IMR-90 (cell line): ENCODE measurements around the gene CHST8. TPM values are rescaled to one million over a fixed set of nuclear protein-coding genes. Genes with fewer than 3 reads are reported as not detected.

Source experiments
- ATAC-seq: fragments of 200-7000 bp; cut with Tn5 transposase; 2 replicates; pipeline ENCODE4 v1.9.1; 2020; ENCODE audit warnings: low read depth, mild to moderate bottlenecking, moderate library complexity
- BruUV-seq: library from RNA; stranded (reverse); fragments of 400-500 nt; replicated peaks from 2 replicates; lab custom pipeline; 2021; lab: Mats Ljungman, UMichigan
- CTCF ChIA-PET: fragments of 300-600 bp; formaldehyde crosslinking; extraction: SDS; loops from one replicate; lab custom pipeline; 2021; ENCODE audit warnings: antibody characterized with exemption; lab: Yijun Ruan, JAX
- POLR2A ChIA-PET: fragments of 300-600 bp; sonication (Branson Sonifier 250); formaldehyde crosslinking; loops from one replicate; lab custom pipeline; 2022; ENCODE audit warnings: antibody characterized with exemption; ENCODE audit not compliant: unreplicated experiment; lab: Charles Lee
- DNase-seq: peaks from one replicate; pipeline ENCODE4 v3.0.0; 2013
- H2AFZ ChIP-seq: replicated peaks from 2 replicates; pipeline ENCODE3; 2013; ENCODE audit warnings: low read length, mild to moderate bottlenecking; ENCODE audit not compliant: poor library complexity
- H2AK5ac ChIP-seq: 2 replicates; pipeline ENCODE4 v1.6.1; 2013; ENCODE audit warnings: low read depth, low read length, inconsistent platforms
- H2AK9ac ChIP-seq: replicated peaks from 2 replicates; pipeline ENCODE3; 2013; ENCODE audit warnings: mild to moderate bottlenecking, low read depth, low read length, moderate library complexity; ENCODE audit not compliant: poor library complexity
- H2BK120ac ChIP-seq: 2 replicates; pipeline ENCODE4 v1.6.1; 2013; ENCODE audit warnings: low read depth, low read length, inconsistent platforms
- H2BK15ac ChIP-seq: 3 replicates; pipeline ENCODE4 v1.6.1; 2013; ENCODE audit warnings: low read depth, low read length, inconsistent platforms
- H2BK20ac ChIP-seq: 2 replicates; pipeline ENCODE4 v1.6.1; 2013; ENCODE audit warnings: low read depth, mild to moderate bottlenecking, inconsistent platforms, low read length, moderate library complexity
- H2BK5ac ChIP-seq: 2 replicates; pipeline ENCODE4 v1.6.1; 2013; ENCODE audit warnings: mild to moderate bottlenecking, low read depth, low read length, inconsistent platforms; ENCODE audit not compliant: poor library complexity, severe bottlenecking
- H3K14ac ChIP-seq: replicated peaks from 2 replicates; pipeline ENCODE4 v1.6.1; 2013; ENCODE audit warnings: low read depth, low read length, inconsistent platforms
- H3K18ac ChIP-seq: 2 replicates; pipeline ENCODE4 v1.6.1; 2013; ENCODE audit warnings: low read depth, low read length, control low read depth
- H3K23ac ChIP-seq: 2 replicates; pipeline ENCODE4 v1.6.1; 2013; ENCODE audit warnings: low read depth, low read length, inconsistent platforms
- H3K27ac ChIP-seq: 2 replicates; pipeline ENCODE4 v1.5.1; 2013; ENCODE audit warnings: mild to moderate bottlenecking, control low read depth, low read length; ENCODE audit not compliant: insufficient read depth
- H3K27me3 ChIP-seq: 2 replicates; pipeline ENCODE4 v1.6.1; 2013; ENCODE audit warnings: low read length; ENCODE audit not compliant: control insufficient read depth, insufficient read depth
- H3K36me3 ChIP-seq: 2 replicates; pipeline ENCODE4 v1.6.1; 2013; ENCODE audit warnings: low read length, mixed read lengths; ENCODE audit not compliant: control insufficient read depth, insufficient read depth
- H3K4ac ChIP-seq: 2 replicates; pipeline ENCODE4 v1.6.1; 2013; ENCODE audit warnings: low read depth, low read length, inconsistent platforms
- H3K4me1 ChIP-seq: 2 replicates; pipeline ENCODE4 v1.6.1; 2013; ENCODE audit warnings: low read length, mixed read lengths; ENCODE audit not compliant: control insufficient read depth, insufficient read depth
- H3K4me2 ChIP-seq: 2 replicates; pipeline ENCODE4 v1.6.1; 2013; ENCODE audit warnings: low read depth, mild to moderate bottlenecking, control low read depth, low read length, moderate library complexity
- H3K4me3 ChIP-seq: 2 replicates; pipeline ENCODE4 v1.5.1; 2013; ENCODE audit warnings: low read depth, mild to moderate bottlenecking, control low read depth, low read length, moderate library complexity; ENCODE audit not compliant: insufficient read depth
- H3K56ac ChIP-seq: 2 replicates; pipeline ENCODE4 v1.6.1; 2013; ENCODE audit warnings: low read length, inconsistent platforms; ENCODE audit not compliant: insufficient read depth; ENCODE audit errors: extremely low read depth
- H3K79me1 ChIP-seq, 2 experiments: 2 replicates each; pipeline ENCODE4 v1.6.1; 2013; ENCODE audit warnings: low read length in 2 of 2, inconsistent platforms in 1 of 2, low read depth in 1 of 2
- H3K9ac ChIP-seq: 2 replicates; pipeline ENCODE4 v1.6.1; 2013; ENCODE audit warnings: low read depth, low read length, control low read depth
- H3K9me1 ChIP-seq: 2 replicates; pipeline ENCODE4 v1.6.1; 2013; ENCODE audit warnings: low read length, inconsistent platforms; ENCODE audit not compliant: insufficient read depth
- H3K9me3 ChIP-seq: 2 replicates; pipeline ENCODE4 v1.6.1; 2013; ENCODE audit warnings: low read length; ENCODE audit not compliant: control insufficient read depth, insufficient read depth
- H4K20me1 ChIP-seq: 2 replicates; pipeline ENCODE4 v1.6.1; 2013; ENCODE audit warnings: low read length, inconsistent platforms; ENCODE audit not compliant: insufficient read depth
- H4K5ac ChIP-seq: 2 replicates; pipeline ENCODE4 v1.6.1; 2013; ENCODE audit warnings: mild to moderate bottlenecking, low read depth, low read length, control low read depth
- H4K8ac ChIP-seq, 2 experiments: 2 replicates each; pipeline ENCODE4 v1.6.1; 2013; ENCODE audit warnings: low read depth in 2 of 2, low read length in 2 of 2, control low read depth in 1 of 2, inconsistent platforms in 1 of 2
- H4K91ac ChIP-seq: 2 replicates; pipeline ENCODE4 v1.6.1; 2013; ENCODE audit warnings: low read depth, low read length, inconsistent platforms; ENCODE audit not compliant: insufficient read depth
- MXI1 ChIP-seq: IDR thresholded peaks from 2 replicates; pipeline ENCODE4 v1.6.1; 2012; ENCODE audit warnings: low read depth, mild to moderate bottlenecking, low read length, moderate library complexity, borderline replicate concordance
- SMC3 ChIP-seq: fragments of 150-350 bp; IDR thresholded peaks from 2 replicates; pipeline ENCODE4 v1.6.1; 2016; ENCODE audit warnings: low read depth, mild to moderate bottlenecking, antibody characterized with exemption, low read length, moderate library complexity
- WGBS, 2 experiments: methylation state at CpG; one replicate each; pipeline versions ENCODE4 v1.1.5 to v1.1.7; 2013; ENCODE audit warnings: missing lambda C conversion rate in 2 of 2; ENCODE audit not compliant: insufficient read length in 1 of 2; ENCODE audit errors: extremely low coverage in 2 of 2; 5-methylcytosine and 5-hydroxymethylcytosine counted together
- dilution Hi-C: fragments of 300-500 bp; cut with HindIII; formaldehyde crosslinking; loops from one replicate; pipeline ENCODE4 v1.14.3; 2018; ENCODE audit warnings: low sequenced_read_pairs; ENCODE audit not compliant: unreplicated experiment
- in situ Hi-C: fragments of 300-500 bp; cut with MboI; formaldehyde crosslinking; loops from 3 replicates; pipeline ENCODE4 v1.14.3; 2019; ENCODE audit warnings: low sequenced_read_pairs, inconsistent platforms, mixed read lengths
- intact Hi-C: fragments of 100-400 bp; cut with micrococcal nuclease; formaldehyde crosslinking; loops from 2 replicates; pipeline ENCODE4 v1.10.0; 2022
- polyA plus RNA-seq, 3 experiments: library from polyadenylated mRNA; depleted of rRNA; stranded (reverse); fragments of >200 nt; gene quantifications; 2 replicates each; pipeline ENCODE4 v1.2.3, GENCODE V29; 2012; ENCODE audit warnings: low replicate concordance in 1 of 3
- total RNA-seq: library from RNA; depleted of rRNA; stranded (reverse); fragments of >200 nt; gene quantifications from 2 replicates; pipeline ENCODE4 v1.2.3, GENCODE V29; 2012
- TF ChIP-seq, protein P1 (sequence below): fragments of 150-350 bp; IDR thresholded peaks from 2 replicates; pipeline ENCODE4 v1.6.1; 2017; ENCODE audit warnings: mild to moderate bottlenecking, antibody characterized with exemption, low read length, low read depth
- TF ChIP-seq, protein P2 (sequence below): conservative IDR thresholded peaks from 2 replicates; pipeline ENCODE4 v1.5.1; 2012; ENCODE audit warnings: mild to moderate bottlenecking, low read depth, low read length, improper control_type of control experiment
- TF ChIP-seq, protein P3 (sequence below): fragments of 150-350 bp; IDR thresholded peaks from 2 replicates; pipeline ENCODE4 v1.6.1; 2016; ENCODE audit warnings: low read depth, mild to moderate bottlenecking, low read length, moderate library complexity, borderline replicate concordance

CHST8 gene
- total and polyA plus RNA-seq, 2 of the 4 experiments (the other 2 are of a cell fraction) = not detected

DNA sequence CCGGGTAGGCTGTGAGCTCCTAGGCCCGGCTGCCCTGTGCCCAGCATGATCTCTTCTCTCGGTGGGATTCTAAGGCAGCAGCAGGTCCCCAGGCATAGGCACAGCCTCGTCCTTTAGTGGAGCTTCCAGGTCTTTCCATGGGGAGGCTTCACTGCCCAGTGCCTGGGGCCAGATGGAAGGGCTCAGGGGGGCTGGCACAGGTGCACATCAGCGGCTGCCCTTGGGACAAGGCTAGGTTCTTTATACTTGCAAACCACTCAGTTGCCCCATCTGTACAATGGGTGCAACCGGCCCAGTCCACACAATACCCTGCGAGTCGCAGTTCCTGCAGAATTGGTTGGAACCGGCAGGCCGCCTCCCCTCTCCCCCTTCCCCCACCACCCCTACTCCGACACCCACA is 189.1 kb downstream of the CHST8 start:
- Histone ChIP-seq H4K20me1 (no peaks in the 10 kb centered on the region), H3K4me2 (no peak overlapping the region), H2AK5ac (no peak overlapping the region), H4K8ac (no peak overlapping the region), H3K9me1 (no peaks in the 10 kb centered on the region; the same call in 1 of the 2 replicates), H2BK5ac (no peak overlapping the region), H2BK20ac (no peak overlapping the region), H3K79me1 (no peaks in the 10 kb centered on the region; a peak in 1 of 4 replicates), H2BK15ac (no peak overlapping the region), H3K56ac (no peak overlapping the region), H2BK120ac (no peak overlapping the region), H3K36me3 (peaks cover 36% of the 10 kb centered on the region), H2AFZ (no peak overlapping the region), H2AK9ac (no peak overlapping the region), H3K27me3 (no peaks in the 10 kb centered on the region), H3K4ac (no peak overlapping the region), H3K23ac (no peak overlapping the region), H4K5ac (no peak overlapping the region), H3K4me1 (0 out of 2 replicates have a peak, but pooled peaks cover 2% of the 10 kb centered on the region), H3K14ac (no peak overlapping the region), H3K9me3 (no peaks in the 10 kb centered on the region), H3K4me3 (no peak overlapping the region), H4K91ac (no peak overlapping the region), H3K27ac (no peak overlapping the region), H3K18ac (no peak overlapping the region), H3K9ac (no peak overlapping the region)
- in situ Hi-C loops = no loop called here
- DNase-seq (no peak), ATAC-seq (no peak)
- ChIA-PET POLR2A (no interaction called here), CTCF (interaction anchor here (0.7 kb wide), 1 partner anchor 310 kb away, joined by 5 read pairs; no protein-coding TSS in a partner anchor)
- WGBS, 2 experiments = 100% methylated on average over 4 of the region's 11 CpGs; no CpG with 5 or more reads in 1 of the 2 experiments
- TF ChIP-seq, protein P1, sequence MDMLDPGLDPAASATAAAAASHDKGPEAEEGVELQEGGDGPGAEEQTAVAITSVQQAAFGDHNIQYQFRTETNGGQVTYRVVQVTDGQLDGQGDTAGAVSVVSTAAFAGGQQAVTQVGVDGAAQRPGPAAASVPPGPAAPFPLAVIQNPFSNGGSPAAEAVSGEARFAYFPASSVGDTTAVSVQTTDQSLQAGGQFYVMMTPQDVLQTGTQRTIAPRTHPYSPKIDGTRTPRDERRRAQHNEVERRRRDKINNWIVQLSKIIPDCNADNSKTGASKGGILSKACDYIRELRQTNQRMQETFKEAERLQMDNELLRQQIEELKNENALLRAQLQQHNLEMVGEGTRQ = no peak
- TF ChIP-seq, protein P2, sequence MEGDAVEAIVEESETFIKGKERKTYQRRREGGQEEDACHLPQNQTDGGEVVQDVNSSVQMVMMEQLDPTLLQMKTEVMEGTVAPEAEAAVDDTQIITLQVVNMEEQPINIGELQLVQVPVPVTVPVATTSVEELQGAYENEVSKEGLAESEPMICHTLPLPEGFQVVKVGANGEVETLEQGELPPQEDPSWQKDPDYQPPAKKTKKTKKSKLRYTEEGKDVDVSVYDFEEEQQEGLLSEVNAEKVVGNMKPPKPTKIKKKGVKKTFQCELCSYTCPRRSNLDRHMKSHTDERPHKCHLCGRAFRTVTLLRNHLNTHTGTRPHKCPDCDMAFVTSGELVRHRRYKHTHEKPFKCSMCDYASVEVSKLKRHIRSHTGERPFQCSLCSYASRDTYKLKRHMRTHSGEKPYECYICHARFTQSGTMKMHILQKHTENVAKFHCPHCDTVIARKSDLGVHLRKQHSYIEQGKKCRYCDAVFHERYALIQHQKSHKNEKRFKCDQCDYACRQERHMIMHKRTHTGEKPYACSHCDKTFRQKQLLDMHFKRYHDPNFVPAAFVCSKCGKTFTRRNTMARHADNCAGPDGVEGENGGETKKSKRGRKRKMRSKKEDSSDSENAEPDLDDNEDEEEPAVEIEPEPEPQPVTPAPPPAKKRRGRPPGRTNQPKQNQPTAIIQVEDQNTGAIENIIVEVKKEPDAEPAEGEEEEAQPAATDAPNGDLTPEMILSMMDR = no peak
- TF ChIP-seq, protein P3, sequence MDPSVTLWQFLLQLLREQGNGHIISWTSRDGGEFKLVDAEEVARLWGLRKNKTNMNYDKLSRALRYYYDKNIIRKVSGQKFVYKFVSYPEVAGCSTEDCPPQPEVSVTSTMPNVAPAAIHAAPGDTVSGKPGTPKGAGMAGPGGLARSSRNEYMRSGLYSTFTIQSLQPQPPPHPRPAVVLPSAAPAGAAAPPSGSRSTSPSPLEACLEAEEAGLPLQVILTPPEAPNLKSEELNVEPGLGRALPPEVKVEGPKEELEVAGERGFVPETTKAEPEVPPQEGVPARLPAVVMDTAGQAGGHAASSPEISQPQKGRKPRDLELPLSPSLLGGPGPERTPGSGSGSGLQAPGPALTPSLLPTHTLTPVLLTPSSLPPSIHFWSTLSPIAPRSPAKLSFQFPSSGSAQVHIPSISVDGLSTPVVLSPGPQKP = no peak
- no peak for TF ChIP-seq SMC3
- TF ChIP-seq MXI1 = no peak
- dilution Hi-C loops = no loop called here
- intact Hi-C loops = no loop called here
- no TSS peak for BruUV-seq
